Sigmoid colon (tissue), 4 donors: ENCODE measurements around the gene C2CD4B.

Experiments
- CTCF ChIP-seq, 4 experiments: fragments of 450-650 bp in 3 of 4; fragments of 200-600 bp in 1 of 4; IDR thresholded peaks; one replicate each; pipeline ENCODE4 v1.5.1; 2016 to 2019; ENCODE audit warnings: antibody characterized with exemption in 4 of 4, mild to moderate bottlenecking in 3 of 4, moderate library complexity in 2 of 4
- EP300 ChIP-seq, 4 donors: sonication (generic); formaldehyde crosslinking; IDR thresholded peaks; one replicate each; pipeline ENCODE4 v1.6.1; 2017; ENCODE audit warnings: antibody characterized with exemption in 4 of 4
- POLR2A ChIP-seq, 2 donors: fragments of 450-650 bp; IDR thresholded peaks; one replicate each; pipeline ENCODE4 v1.6.1; 2016; ENCODE audit warnings: antibody characterized with exemption in 2 of 2, mild to moderate bottlenecking in 2 of 2, moderate library complexity in 2 of 2
- POLR2AphosphoS5 ChIP-seq, 4 donors: sonication (generic); formaldehyde crosslinking; IDR thresholded peaks; one replicate each; pipeline ENCODE4 v1.6.1; 2017; ENCODE audit warnings: antibody characterized with exemption in 4 of 4

GRCh38 chr15:62163397-62164013, 1.6 kb downstream of the C2CD4B start:
- TF ChIP-seq POLR2AphosphoS5 (IDR thresholded peaks at IDR 0.05) (no peak), POLR2A (IDR thresholded peaks at IDR 0.05) (no peak), CTCF (IDR thresholded peaks at IDR 0.05) (no peak), EP300 (IDR thresholded peaks at IDR 0.05) (no peak)
